Liver (tissue), 9 donors: ENCODE results near the gene PELO. TPM values are rescaled to one million over a fixed set of nuclear protein-coding genes. Genes with fewer than 3 reads are reported as not detected.

ENCODE experiments used
- DNase-seq: peaks from one replicate; pipeline ENCODE4 v3.0.0-alpha.2; 2017; ENCODE audit warnings: low spot score
- H3K27ac ChIP-seq, 2 donors: one replicate each; pipeline ENCODE4 v1.7.0; 2013; ENCODE audit warnings: inconsistent platforms in 2 of 2, low read length in 2 of 2, control low read depth in 1 of 2, low read depth in 1 of 2, mild to moderate bottlenecking in 1 of 2
- H3K27me3 ChIP-seq, 4 donors: one replicate each; pipeline versions ENCODE4 v1.6.1 to v1.7.0; 2013; ENCODE audit warnings: low read length in 3 of 4, inconsistent platforms in 1 of 4, mild to moderate bottlenecking in 1 of 4, moderate library complexity in 1 of 4; ENCODE audit not compliant: control insufficient read depth in 4 of 4, insufficient read depth in 4 of 4
- H3K36me3 ChIP-seq, 4 donors: one replicate each; pipeline versions ENCODE4 v1.6.1 to v1.7.0; 2013; ENCODE audit warnings: low read length in 3 of 4, mild to moderate bottlenecking in 3 of 4, low read depth in 1 of 4, moderate library complexity in 1 of 4; ENCODE audit not compliant: control insufficient read depth in 4 of 4, insufficient read depth in 3 of 4
- H3K4me1 ChIP-seq, 4 donors: one replicate each; pipeline versions ENCODE4 v1.6.1 to v1.7.0; 2013; ENCODE audit warnings: low read length in 3 of 4, mild to moderate bottlenecking in 3 of 4, moderate library complexity in 1 of 4; ENCODE audit not compliant: control insufficient read depth in 4 of 4, insufficient read depth in 4 of 4
- H3K4me3 ChIP-seq, 3 donors: one replicate each; pipeline versions ENCODE4 v1.6.1 to v1.7.0; 2013; ENCODE audit warnings: low read length in 3 of 3, control low read depth in 1 of 3, low read depth in 1 of 3, mild to moderate bottlenecking in 1 of 3
- H3K9ac ChIP-seq, 2 donors: one replicate each; pipeline ENCODE4 v1.7.0; 2013; ENCODE audit warnings: low read length in 2 of 2, mild to moderate bottlenecking in 2 of 2, moderate library complexity in 2 of 2, control low read depth in 1 of 2, low read depth in 1 of 2
- H3K9me3 ChIP-seq, 4 donors: one replicate each; pipeline versions ENCODE4 v1.6.1 to v1.7.0; 2013; ENCODE audit warnings: low read length in 3 of 4; ENCODE audit not compliant: control insufficient read depth in 4 of 4
- ATF3 ChIP-seq: IDR thresholded peaks from 2 replicates; pipeline ENCODE4 v1.6.1; 2016; ENCODE audit warnings: antibody characterized with exemption
- EGR1 ChIP-seq, 2 donors: IDR thresholded peaks; 2 replicates each; pipeline ENCODE4 v1.6.1; 2016 to 2018; ENCODE audit warnings: antibody characterized with exemption in 2 of 2, low read depth in 2 of 2
- FOXA2 ChIP-seq: IDR thresholded peaks from 2 replicates; pipeline ENCODE4 v1.6.1; 2016; ENCODE audit warnings: antibody characterized with exemption
- HNF4A ChIP-seq, 2 donors: conservative IDR thresholded peaks; 2 replicates each; pipeline ENCODE4 v1.6.1; 2016; ENCODE audit warnings: antibody characterized with exemption in 2 of 2, mild to moderate bottlenecking in 2 of 2
- HNF4G ChIP-seq: IDR thresholded peaks from 2 replicates; pipeline ENCODE4 v1.6.1; 2016; ENCODE audit warnings: antibody characterized with exemption
- JUND ChIP-seq, 2 donors: IDR thresholded peaks; 2 replicates each; pipeline ENCODE4 v1.6.1; 2016; ENCODE audit warnings: antibody characterized with exemption in 2 of 2
- MAX ChIP-seq: IDR thresholded peaks from 2 replicates; pipeline ENCODE4 v1.6.1; 2016; ENCODE audit warnings: antibody characterized with exemption
- NR2F2 ChIP-seq: IDR thresholded peaks from 2 replicates; pipeline ENCODE4 v1.6.1; 2016; ENCODE audit warnings: antibody characterized with exemption
- RAD21 ChIP-seq, 2 donors: IDR thresholded peaks; 2 replicates each; pipeline ENCODE4 v1.6.1; 2016; ENCODE audit warnings: antibody characterized with exemption in 2 of 2, mild to moderate bottlenecking in 2 of 2
- RXRA ChIP-seq, 2 donors: IDR thresholded peaks; 2 replicates each; pipeline ENCODE4 v1.6.1; 2017 to 2018; ENCODE audit warnings: antibody characterized with exemption in 2 of 2, mild to moderate bottlenecking in 1 of 2
- SP1 ChIP-seq: IDR thresholded peaks from 2 replicates; pipeline ENCODE4 v1.6.1; 2018; ENCODE audit warnings: antibody characterized with exemption, mild to moderate bottlenecking
- TAF1 ChIP-seq: conservative IDR thresholded peaks from 2 replicates; pipeline ENCODE4 v1.6.1; 2016; ENCODE audit warnings: antibody characterized with exemption, mild to moderate bottlenecking
- YY1 ChIP-seq: IDR thresholded peaks from 2 replicates; pipeline ENCODE4 v1.6.1; 2016; ENCODE audit warnings: antibody characterized with exemption, mild to moderate bottlenecking
- ZBTB33 ChIP-seq: IDR thresholded peaks from 2 replicates; pipeline ENCODE4 v1.6.1; 2016; ENCODE audit warnings: antibody characterized with exemption
- WGBS: extraction: QIAGEN DNeasy Blood & Tissue Kit; methylation state at CpG from one replicate; pipeline ENCODE4 v1.1.7; 2013; 5-methylcytosine and 5-hydroxymethylcytosine counted together
- polyA plus RNA-seq, 2 donors: library from polyadenylated mRNA; stranded (reverse) in 1 of 2; unstranded in 1 of 2; fragments of 200-250 nt in 1 of 2; fragments of >200 nt in 1 of 2; fragmentation: Nextera tagmentation in 1 of 2; extraction: Ambion mirVana in 1 of 2; gene quantifications; one replicate each; pipeline versions ENCODE4 v1.2.1 to v1.2.3, GENCODE V29; 2013 to 2015
- total RNA-seq, 2 donors: library from RNA; depleted of rRNA; stranded (reverse); fragments of >200 nt; gene quantifications; one replicate each; pipeline ENCODE4 v1.2.3, GENCODE V29; 2014
- TF ChIP-seq, protein P1 (sequence below): fragments of 150-350 bp; IDR thresholded peaks from 2 replicates; pipeline ENCODE4 v1.5.1; 2017; ENCODE audit warnings: improper control_type of control experiment, low read depth, low read length; ENCODE audit not compliant: missing input control
- donor health status: healthy.
- donor health status: healthy.
- donor health status: healthy.
- donor health status: healthy.
- donor health status: healthy.

Gene PELO
- total and polyA plus RNA-seq, 4 donors, result 10.1 to 24.6 (median 16.5) TPM

GRCh38 chr5:52817818-52818217 is 30.1 kb downstream of the PELO start:
- H3K9me3 ChIP-seq, result no peaks in the 10 kb centered on the region
- DNase-seq, result no peak
- no peak for TF ChIP-seq ATF3
- TF ChIP-seq HNF4G, result no peak
- TF ChIP-seq TAF1, result no peak
- no peak for TF ChIP-seq FOXA2
- no peak for TF ChIP-seq YY1
- no peak for TF ChIP-seq NR2F2
- TF ChIP-seq MAX, result no peak
- no peak for TF ChIP-seq RAD21 (IDR thresholded peaks at IDR 0.05)
- TF ChIP-seq HNF4A (conservative IDR thresholded peaks at IDR 0.05), result no peak
- no peak for TF ChIP-seq JUND (IDR thresholded peaks at IDR 0.05)
- no peak for TF ChIP-seq EGR1 (IDR thresholded peaks at IDR 0.05; ENCODE audit: low read depth in 2 of 2)
- no peak for TF ChIP-seq ZBTB33
- H3K27ac ChIP-seq, result no peak overlapping the region
- H3K4me3 ChIP-seq, result no peak overlapping the region
- WGBS, result 59% methylated on average over 1 of the region's 1 CpG
- peaks cover 2 to 34% (median 11%) of the 10 kb centered on the region in 4 donors for H3K4me1 ChIP-seq
- peaks cover 0 to 2% (median 0%) of the 10 kb centered on the region in 4 donors for H3K36me3 ChIP-seq
- H3K27me3 ChIP-seq, result no peaks in the 10 kb centered on the region
- no peak overlapping the region for H3K9ac ChIP-seq

DNA sequence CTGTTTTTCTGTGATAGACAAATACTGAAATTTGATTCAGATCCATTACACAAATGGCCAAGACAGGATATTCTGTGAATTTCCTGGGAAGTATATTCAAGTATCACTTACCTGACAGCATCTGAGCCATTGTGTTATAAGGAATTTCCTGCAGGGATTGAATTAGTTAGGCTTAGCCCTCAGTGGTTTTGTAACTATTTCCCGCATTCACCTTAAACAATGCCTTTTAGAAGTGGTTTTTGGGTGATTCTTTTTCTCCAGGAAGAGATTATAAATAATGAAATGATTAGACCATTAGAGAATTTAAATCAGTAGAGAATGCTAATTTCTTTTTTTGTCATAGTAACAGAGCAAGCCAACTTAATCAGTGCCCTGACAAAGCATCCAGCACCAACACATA is 30.6 kb downstream of the PELO start:
- 95% methylated on average over 1 of the region's 1 CpG for WGBS
- peaks cover 0 to 2% (median 0%) of the 10 kb centered on the region in 4 donors for H3K36me3 ChIP-seq

More for the DNA sequence above, 30.6 kb downstream of the PELO start:
- Histone ChIP-seq H3K4me1 (peaks cover 2 to 36% (median 12%) of the 10 kb centered on the region in 4 donors), H3K9me3 (no peaks in the 10 kb centered on the region), H3K27me3 (no peaks in the 10 kb centered on the region), H3K27ac (no peak overlapping the region), H3K9ac (no peak overlapping the region), H3K4me3 (no peak overlapping the region)
- DNase-seq, result no peak
- TF ChIP-seq JUND (IDR thresholded peaks at IDR 0.05), result no peak
- no peak for TF ChIP-seq FOXA2
- TF ChIP-seq SP1, result no peak
- no peak for TF ChIP-seq HNF4G
- no peak for TF ChIP-seq ZBTB33
- no peak for TF ChIP-seq EGR1 (IDR thresholded peaks at IDR 0.05; ENCODE audit: low read depth in 2 of 2)
- TF ChIP-seq, protein P1, sequence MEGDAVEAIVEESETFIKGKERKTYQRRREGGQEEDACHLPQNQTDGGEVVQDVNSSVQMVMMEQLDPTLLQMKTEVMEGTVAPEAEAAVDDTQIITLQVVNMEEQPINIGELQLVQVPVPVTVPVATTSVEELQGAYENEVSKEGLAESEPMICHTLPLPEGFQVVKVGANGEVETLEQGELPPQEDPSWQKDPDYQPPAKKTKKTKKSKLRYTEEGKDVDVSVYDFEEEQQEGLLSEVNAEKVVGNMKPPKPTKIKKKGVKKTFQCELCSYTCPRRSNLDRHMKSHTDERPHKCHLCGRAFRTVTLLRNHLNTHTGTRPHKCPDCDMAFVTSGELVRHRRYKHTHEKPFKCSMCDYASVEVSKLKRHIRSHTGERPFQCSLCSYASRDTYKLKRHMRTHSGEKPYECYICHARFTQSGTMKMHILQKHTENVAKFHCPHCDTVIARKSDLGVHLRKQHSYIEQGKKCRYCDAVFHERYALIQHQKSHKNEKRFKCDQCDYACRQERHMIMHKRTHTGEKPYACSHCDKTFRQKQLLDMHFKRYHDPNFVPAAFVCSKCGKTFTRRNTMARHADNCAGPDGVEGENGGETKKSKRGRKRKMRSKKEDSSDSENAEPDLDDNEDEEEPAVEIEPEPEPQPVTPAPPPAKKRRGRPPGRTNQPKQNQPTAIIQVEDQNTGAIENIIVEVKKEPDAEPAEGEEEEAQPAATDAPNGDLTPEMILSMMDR, result no peak
- no peak for TF ChIP-seq HNF4A (conservative IDR thresholded peaks at IDR 0.05)
- no peak for TF ChIP-seq RAD21 (IDR thresholded peaks at IDR 0.05)
- TF ChIP-seq RXRA (IDR thresholded peaks at IDR 0.05), result no peak
- TF ChIP-seq ATF3, result no peak
- no peak for TF ChIP-seq YY1
